Breast epithelium (tissue), 4 donors: Measurements from ENCODE around the gene SEMA4D. TPM values are rescaled to one million over a fixed set of nuclear protein-coding genes. Genes with fewer than 3 reads are reported as not detected.

Experiments
- DNase-seq, 2 donors: peaks; one replicate each; pipeline ENCODE4 v3.0.0-alpha.2; 2019; ENCODE audit warnings: low spot score in 2 of 2
- H3K27ac ChIP-seq, 2 donors: fragments of 200-600 bp; sonication (generic) in 1 of 2; one replicate each; pipeline ENCODE4 v1.5.1; 2016 to 2019; ENCODE audit warnings: mild to moderate bottlenecking in 1 of 2
- H3K27me3 ChIP-seq, 2 donors: fragments of 200-600 bp; sonication (generic) in 1 of 2; one replicate each; pipeline versions ENCODE4 v1.5.1 to v1.6.0; 2017 to 2019; ENCODE audit warnings: control low read depth in 1 of 2, mild to moderate bottlenecking in 1 of 2
- H3K36me3 ChIP-seq: fragments of 200-600 bp; one replicate; pipeline ENCODE4 v1.5.1; 2019
- H3K4me1 ChIP-seq, 2 donors: fragments of 200-600 bp; sonication (generic); one replicate each; pipeline ENCODE4 v1.5.1; 2016 to 2019; ENCODE audit warnings: control low read depth in 1 of 2
- H3K4me3 ChIP-seq, 3 donors: fragments of 200-600 bp; sonication (generic); 1 replicate in 2 of 3; 2 replicates in 1 of 3; pipeline ENCODE4 v1.5.1; 2016 to 2019; ENCODE audit warnings: mild to moderate bottlenecking in 3 of 3, moderate library complexity in 2 of 3
- H3K9me3 ChIP-seq, 2 donors: fragments of 200-600 bp; sonication (generic) in 1 of 2; one replicate each; pipeline ENCODE4 v1.5.1; 2016 to 2019; ENCODE audit warnings: control low read depth in 1 of 2
- CTCF ChIP-seq, 3 donors: fragments of 450-650 bp; IDR thresholded peaks; one replicate each; pipeline ENCODE4 v1.5.1; 2016 to 2017; ENCODE audit warnings: antibody characterized with exemption in 3 of 3, mild to moderate bottlenecking in 3 of 3, moderate library complexity in 3 of 3
- POLR2A ChIP-seq: fragments of 450-650 bp; IDR thresholded peaks from one replicate; pipeline ENCODE4 v1.6.1; 2016; ENCODE audit warnings: antibody characterized with exemption, mild to moderate bottlenecking, moderate library complexity
- POLR2AphosphoS5 ChIP-seq, 3 donors: sonication (generic); formaldehyde crosslinking; IDR thresholded peaks; one replicate each; pipeline ENCODE4 v1.6.1; 2017; ENCODE audit warnings: antibody characterized with exemption in 3 of 3
- intact Hi-C: fragments of 100-400 bp; cut with DNase I; formaldehyde crosslinking; loops from one replicate; pipeline ENCODE4 v1.15.1; 2023; ENCODE audit warnings: low total_unique reads
- total RNA-seq, 3 donors: library from RNA; depleted of rRNA; stranded (reverse); fragments of >200 nt; gene quantifications; one replicate each; pipeline ENCODE4 v1.1.0, GENCODE V29; 2016

SEMA4D gene
- total RNA-seq, 3 donors from 2014 or later = 9.9 to 24.6 (median 16.1) TPM

- Histone ChIP-seq H3K36me3 (peaks cover 9% of the 10 kb centered on the region), H3K9me3 (no peaks in the 10 kb centered on the region), H3K4me3 (no peak overlapping the region), H3K4me1 (no peaks in the 10 kb centered on the region), H3K27me3 (no peaks in the 10 kb centered on the region), H3K27ac (no peak overlapping the region)
- intact Hi-C loops = no loop called here
- TF ChIP-seq CTCF (IDR thresholded peaks at IDR 0.05) (no peak), POLR2A (no peak), POLR2AphosphoS5 (IDR thresholded peaks at IDR 0.05) (no peak)
- DNase-seq = no peak
Measured at GRCh38 chr9:89339807-89340206, 158.1 kb downstream of the SEMA4D start.

- TF ChIP-seq CTCF (IDR thresholded peaks at IDR 0.05) (no peak), POLR2AphosphoS5 (IDR thresholded peaks at IDR 0.05) (no peak), POLR2A (no peak)
- Histone ChIP-seq H3K4me3 (no peak overlapping the region), H3K27ac (no peak overlapping the region), H3K9me3 (no peaks in the 10 kb centered on the region), H3K4me1 (no peaks in the 10 kb centered on the region), H3K27me3 (no peaks in the 10 kb centered on the region), H3K36me3 (peaks cover 25% of the 10 kb centered on the region)
- DNase-seq = no peak
- intact Hi-C loops = no loop called here
Measured at GRCh38 chr9:89330513-89330912, 167.4 kb downstream of the SEMA4D start.

- TF ChIP-seq POLR2AphosphoS5 (IDR thresholded peaks at IDR 0.05) = no peak
- TF ChIP-seq CTCF (IDR thresholded peaks at IDR 0.05) = no peak
- intact Hi-C loops = no loop called here
- H3K4me1 ChIP-seq = no peaks in the 10 kb centered on the region
- DNase-seq = no peak
- H3K36me3 ChIP-seq = peaks cover 25% of the 10 kb centered on the region
- no peaks in the 10 kb centered on the region for H3K27me3 ChIP-seq
- H3K27ac ChIP-seq = no peak overlapping the region
- no peaks in the 10 kb centered on the region for H3K9me3 ChIP-seq
- H3K4me3 ChIP-seq = no peak overlapping the region
Measured at GRCh38 chr9:89329917-89330316, 168.0 kb downstream of the SEMA4D start.

GRCh38 chr9:89328064-89328463, 169.8 kb downstream of the SEMA4D start:
- TF ChIP-seq CTCF (IDR thresholded peaks at IDR 0.05) = no peak
- TF ChIP-seq POLR2A = no peak
- TF ChIP-seq POLR2AphosphoS5 (IDR thresholded peaks at IDR 0.05) = no peak
- DNase-seq = no peak
- H3K9me3 ChIP-seq = no peaks in the 10 kb centered on the region
- intact Hi-C loops = no loop called here
- no peak overlapping the region for H3K27ac ChIP-seq
- peaks cover 8% of the 10 kb centered on the region for H3K36me3 ChIP-seq
- peaks cover 2 to 5% of the 10 kb centered on the region in 2 donors for H3K4me1 ChIP-seq
- H3K4me3 ChIP-seq = no peak overlapping the region
- no peaks in the 10 kb centered on the region for H3K27me3 ChIP-seq

- Histone ChIP-seq H3K27ac (no peak overlapping the region), H3K4me1 (peaks cover 2 to 5% of the 10 kb centered on the region in 2 donors), H3K9me3 (no peaks in the 10 kb centered on the region), H3K4me3 (no peak overlapping the region), H3K36me3 (peaks cover 3% of the 10 kb centered on the region), H3K27me3 (no peaks in the 10 kb centered on the region)
- TF ChIP-seq CTCF (IDR thresholded peaks at IDR 0.05) (no peak), POLR2A (no peak), POLR2AphosphoS5 (IDR thresholded peaks at IDR 0.05) (no peak)
- no peak for DNase-seq
- intact Hi-C loops = no loop called here
Measured at GRCh38 chr9:89325733-89326132, 172.2 kb downstream of the SEMA4D start.
